NCI-H2107 treated with DMSO at 0.1 percent for 48 hours (cell line): ENCODE results near the gene ALK.
"Not testable (repeated sequence)": the region's sequence is repeated elsewhere in the genome, so short reads cannot be mapped to it uniquely, and the experiment has no call there.

Source experiments
- DNase-seq: peaks from one replicate; lab custom pipeline; 2025; ENCODE audit not compliant: unreplicated experiment; lab: John Stamatoyannopoulos, UW

The ALK gene

GRCh38 chr2:29262681-29263260, 658.6 kb downstream of the ALK start:
- DNase-seq: peak; percentile 44

- no peak for DNase-seq
These were observed 660.4 kb downstream of the ALK start for GRCh38 chr2:29261003-29261402.

GRCh38 chr2:29260142-29260772, 661.1 kb downstream of the ALK start:
- DNase-seq: no peak

GRCh38 chr2:29259221-29259620, 662.2 kb downstream of the ALK start:
- no peak for DNase-seq

- DNase-seq: no peak
These were observed 666.4 kb downstream of the ALK start for GRCh38 chr2:29255004-29255403.

GRCh38 chr2:29253495-29254275, 667.7 kb downstream of the ALK start:
- not testable (repeated sequence) for DNase-seq

GRCh38 chr2:29253026-29253425, 668.4 kb downstream of the ALK start:
- DNase-seq: no peak

GRCh38 chr2:29251406-29251805, 670.0 kb downstream of the ALK start:
- no peak for DNase-seq

GRCh38 chr2:29250977-29251376, 670.4 kb downstream of the ALK start:
- DNase-seq: no peak

GRCh38 chr2:29249666-29250253, 671.6 kb downstream of the ALK start:
- no peak for DNase-seq

- DNase-seq: no peak
These were observed 674.0 kb downstream of the ALK start for GRCh38 chr2:29247336-29247914.

GRCh38 chr2:29246383-29247300, 674.7 kb downstream of the ALK start:
- no peak for DNase-seq

GRCh38 chr2:29245742-29246382, 675.5 kb downstream of the ALK start:
- DNase-seq: no peak

- DNase-seq: not testable (repeated sequence)
These were observed 676.2 kb downstream of the ALK start for GRCh38 chr2:29245035-29245741.

- DNase-seq: no peak
These were observed 678.6 kb downstream of the ALK start for GRCh38 chr2:29242621-29243375.

- DNase-seq: no peak
These were observed 679.3 kb downstream of the ALK start for GRCh38 chr2:29241955-29242565.

GRCh38 chr2:29241341-29241740, 680.0 kb downstream of the ALK start:
- no peak for DNase-seq

- DNase-seq: no peak
These were observed 680.8 kb downstream of the ALK start for GRCh38 chr2:29240601-29241000.
